DMS 273 treated with DMSO at 0.1 percent for 48 hours (cell line): ENCODE results near the gene A3GALT2.
A peak's percentile ranks its signal among the peaks of the same experiment; 100 is the strongest.

Source experiments
- DNase-seq: peaks from one replicate; lab custom pipeline; 2025; lab: John Stamatoyannopoulos, UW

Gene A3GALT2

DNA sequence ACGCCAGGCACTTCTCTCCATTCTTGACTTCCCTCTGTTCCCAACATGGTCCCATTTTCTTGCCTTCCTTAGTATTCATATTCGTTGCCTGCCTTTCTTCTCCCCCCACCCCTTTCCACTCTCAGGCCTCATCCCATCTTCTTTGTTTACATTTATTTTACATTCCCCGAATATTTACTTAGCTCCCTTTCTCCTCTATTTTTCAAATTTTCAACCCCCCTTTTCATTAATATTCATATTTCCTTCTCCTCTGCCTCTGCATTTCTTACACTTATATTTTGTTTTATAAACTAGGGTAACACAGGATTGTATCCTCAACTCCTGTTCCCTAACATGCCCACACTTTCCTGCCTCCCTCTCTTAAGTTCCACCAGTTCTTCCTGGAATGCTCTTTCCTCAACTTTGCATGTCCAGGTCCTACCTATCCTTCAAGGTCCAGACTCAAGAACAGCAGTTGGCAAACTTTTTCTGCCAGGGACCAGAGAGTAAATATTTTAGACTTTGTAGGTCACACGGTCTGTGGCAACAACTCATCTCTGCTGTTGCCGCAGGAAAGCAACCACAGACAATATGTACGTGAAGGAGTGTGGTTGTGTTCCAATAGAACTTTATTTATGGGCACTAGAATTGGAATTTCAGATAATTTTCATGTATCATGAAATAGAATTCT lies 29.8 kb upstream of the A3GALT2 start:
- DNase-seq = no peak

DNA sequence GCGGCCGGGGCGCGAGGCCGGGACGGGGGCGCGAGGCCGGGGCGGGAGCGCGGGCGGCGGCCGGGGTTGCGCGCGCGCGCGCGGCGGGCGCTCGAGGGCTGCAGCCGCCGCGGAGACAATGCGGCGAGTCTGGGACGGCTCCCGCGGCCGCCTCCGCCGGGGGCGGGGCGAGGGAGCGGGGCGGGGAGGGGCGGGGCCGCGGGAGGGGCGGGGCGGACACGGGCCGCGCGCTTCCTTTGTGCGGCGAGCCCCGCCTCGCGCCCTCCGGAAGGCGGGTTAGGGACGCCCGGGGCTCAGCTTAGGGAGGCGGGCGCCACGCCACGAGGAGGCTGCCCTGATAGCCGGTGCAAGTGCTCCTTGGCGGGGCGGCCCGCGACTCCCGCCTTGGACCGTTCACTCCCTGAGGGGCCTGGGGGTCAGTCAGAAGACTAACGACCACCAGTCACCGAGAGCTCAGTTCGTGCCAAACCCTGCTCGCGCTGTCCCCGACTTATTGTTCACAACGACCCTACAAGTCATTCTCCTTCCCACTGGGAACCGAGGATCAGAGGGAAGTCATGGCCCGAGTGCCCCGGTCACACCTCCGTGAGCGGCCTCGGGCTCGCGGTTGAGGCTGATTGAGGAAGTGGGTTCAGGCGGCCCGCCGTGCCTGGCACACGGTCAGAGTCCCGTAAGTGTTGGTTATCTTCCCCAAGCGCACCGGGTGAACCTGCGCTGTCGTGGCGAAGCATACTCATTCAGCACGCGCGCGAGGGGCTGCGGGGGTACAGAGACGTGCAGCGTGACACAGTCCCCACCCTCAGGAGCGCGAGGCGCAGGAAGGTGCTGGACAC lies 29.1 kb upstream of the A3GALT2 start:
- peak; percentile 58 for DNase-seq

DNA sequence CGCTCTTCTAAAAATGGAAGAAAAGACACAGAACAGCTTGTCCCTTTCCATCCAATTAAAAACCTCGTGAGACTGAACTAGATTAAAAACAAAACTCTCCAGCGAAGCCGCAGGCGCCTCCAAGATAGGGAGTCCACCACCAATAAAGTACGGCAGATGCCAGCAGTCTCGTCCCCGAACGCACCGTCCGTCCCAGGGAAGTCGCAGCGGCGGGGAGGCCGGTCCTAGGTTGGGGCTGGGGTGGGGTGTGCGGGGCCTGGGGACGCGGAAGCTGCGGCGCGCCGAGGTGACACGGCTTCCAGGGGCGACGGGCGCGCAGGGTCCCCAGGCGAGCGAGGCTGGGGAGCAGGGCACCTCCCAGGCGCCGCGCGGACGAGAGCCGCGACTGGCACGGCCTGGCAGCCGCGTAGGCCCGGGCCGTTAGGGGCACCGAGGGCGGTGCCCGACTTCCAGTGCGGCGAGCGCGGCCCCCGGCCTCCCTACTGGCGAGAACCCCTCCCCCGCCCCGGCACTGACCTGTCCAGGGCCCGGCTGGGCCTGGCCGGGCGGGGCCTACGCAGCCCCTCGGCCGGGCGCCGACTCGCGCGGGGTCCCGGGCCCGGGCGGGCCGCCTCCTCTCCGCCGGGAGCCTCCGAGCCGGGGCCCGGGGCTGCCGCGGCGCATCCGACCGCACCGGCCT lies 28.3 kb upstream of the A3GALT2 start:
- no peak for DNase-seq

DNA sequence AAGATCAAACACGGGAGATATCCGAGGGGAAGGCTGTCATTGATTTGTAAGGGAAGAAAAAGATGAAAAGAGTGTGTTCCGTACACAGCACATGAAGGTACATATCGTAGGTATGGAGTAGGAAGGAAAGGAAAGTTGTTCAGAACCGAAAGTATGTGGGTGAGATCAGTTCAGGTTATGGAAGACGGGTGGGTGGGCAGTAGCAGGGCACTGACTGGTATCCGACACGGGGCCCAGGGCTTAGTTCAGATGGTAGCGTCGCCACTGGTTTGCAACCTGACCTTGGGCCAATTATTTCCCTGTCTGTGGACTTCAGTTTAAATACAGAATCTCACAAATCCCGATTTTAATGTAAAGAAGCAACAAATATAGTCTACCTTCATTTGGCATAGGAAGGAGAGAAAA lies 27.8 kb upstream of the A3GALT2 start:
- DNase-seq = no peak

DNA sequence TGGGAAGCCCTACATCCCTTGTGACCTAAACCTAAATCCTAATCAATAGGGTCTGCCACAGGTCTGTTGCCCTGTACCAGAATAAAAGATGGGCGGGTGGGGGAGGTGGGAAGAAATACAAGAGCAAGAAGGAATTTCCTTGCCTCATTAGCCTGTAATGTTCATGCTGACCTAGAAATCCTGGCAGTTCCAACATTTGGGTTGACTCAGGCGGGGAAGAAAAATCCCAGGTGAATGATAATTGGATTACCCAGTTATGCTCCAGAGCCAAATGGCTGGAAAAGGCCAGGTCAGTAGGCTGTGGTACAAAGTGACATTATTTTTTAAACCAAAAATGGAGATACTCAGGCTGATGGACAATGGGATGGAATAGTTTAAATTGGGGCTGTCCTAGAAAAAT lies 27.3 kb upstream of the A3GALT2 start:
- DNase-seq = no peak

DNA sequence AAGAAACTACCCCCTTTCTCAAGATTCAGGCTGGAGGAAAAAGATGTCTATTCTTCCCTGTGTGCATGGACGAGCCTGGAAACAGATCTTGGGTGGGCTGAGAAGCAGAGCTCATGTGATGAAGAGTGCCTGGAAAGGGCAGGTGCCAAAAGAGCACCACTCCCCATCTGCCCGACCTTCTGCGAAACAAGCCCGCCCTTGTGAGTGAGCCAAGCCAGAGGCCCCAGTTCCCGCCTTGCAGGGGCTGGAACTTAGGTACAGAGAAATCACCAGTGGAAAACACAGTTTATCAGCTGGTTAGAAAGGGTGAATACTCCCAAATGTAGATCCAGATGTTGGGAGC lies 26.7 kb upstream of the A3GALT2 start:
- peak; percentile 45 for DNase-seq

DNA sequence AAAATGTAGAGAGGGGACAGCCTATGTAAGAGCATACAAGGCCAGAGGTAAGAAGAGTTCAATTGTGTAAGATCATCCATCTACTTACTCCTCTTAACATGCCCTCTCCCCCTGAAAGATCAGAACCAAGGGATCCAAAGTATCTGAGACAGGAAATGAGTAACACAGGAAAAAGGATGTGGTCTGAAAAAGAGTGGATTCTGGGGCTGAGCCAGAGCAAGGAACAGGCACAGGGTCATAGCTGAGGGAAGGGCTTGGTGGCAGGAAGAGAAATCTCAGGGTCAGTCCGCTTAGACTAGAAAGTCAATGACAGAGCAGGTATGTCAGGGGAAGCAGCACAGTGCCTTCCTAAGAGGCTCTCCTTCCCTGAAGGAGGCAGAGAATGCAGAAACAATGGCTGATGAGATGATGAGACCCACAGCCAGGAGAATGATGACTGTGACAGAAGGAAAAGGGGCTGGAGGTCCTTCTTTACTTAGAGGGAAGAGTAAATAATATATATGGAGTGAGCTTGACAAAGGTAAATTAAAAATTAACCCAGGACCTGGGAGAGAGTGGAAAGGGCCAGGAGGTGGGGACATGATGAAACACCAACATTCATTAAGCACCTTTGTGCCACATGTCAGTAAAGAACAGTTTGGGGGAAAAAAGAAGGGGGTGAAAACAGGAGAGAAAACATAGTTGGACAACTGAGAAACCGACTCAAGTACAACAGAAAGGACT lies 26.2 kb upstream of the A3GALT2 start:
- no peak for DNase-seq

DNA sequence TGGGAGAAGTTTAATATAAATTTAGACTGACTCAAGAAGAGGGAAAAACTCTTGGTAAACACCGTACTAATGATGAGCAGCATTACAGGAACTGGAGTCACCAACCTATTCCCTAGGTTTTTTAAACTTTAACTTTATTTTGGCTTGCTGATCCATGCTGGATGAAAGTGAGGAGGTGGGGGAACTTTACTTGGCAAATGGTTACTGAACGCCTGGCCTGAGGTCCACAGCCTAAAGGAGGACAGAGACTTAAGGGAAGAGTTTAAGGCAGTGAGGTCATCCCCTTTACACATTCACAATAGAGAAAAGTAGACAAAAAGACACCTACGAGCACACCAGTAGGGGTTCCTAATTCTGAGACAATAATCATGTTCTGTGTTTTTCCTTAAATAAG lies 25.6 kb upstream of the A3GALT2 start:
- DNase-seq = no peak

DNA sequence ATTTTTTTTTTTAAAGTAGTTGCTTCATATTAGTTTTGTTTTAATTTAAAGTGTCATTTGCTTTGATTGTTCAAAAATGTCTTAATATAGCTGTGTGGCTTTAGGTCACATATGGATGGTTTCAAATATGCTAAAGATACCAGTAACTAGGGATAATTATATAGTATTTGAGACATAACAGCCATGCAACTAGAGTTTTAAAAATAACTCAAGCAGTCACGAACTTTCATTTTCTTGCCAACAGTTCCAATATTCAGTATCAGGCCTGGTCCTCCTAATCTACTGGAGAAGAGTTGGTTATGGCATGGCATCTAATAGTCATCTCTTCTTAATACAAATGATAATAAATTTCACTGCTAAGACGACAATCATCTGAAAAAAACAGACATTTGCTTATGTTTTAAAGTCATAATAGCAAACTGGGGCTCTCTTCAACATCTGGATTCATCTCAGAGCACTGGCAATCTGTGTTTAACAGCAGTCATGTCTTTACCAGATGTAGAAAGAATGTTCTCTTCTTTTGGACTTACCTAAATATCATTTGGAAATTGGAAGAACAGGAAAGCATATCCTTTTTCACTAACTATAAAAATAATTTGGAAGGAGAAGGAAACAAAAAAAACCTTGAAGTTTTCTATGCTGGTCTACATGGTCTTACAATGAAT lies 24.1 kb upstream of the A3GALT2 start:
- DNase-seq = no peak

DNA sequence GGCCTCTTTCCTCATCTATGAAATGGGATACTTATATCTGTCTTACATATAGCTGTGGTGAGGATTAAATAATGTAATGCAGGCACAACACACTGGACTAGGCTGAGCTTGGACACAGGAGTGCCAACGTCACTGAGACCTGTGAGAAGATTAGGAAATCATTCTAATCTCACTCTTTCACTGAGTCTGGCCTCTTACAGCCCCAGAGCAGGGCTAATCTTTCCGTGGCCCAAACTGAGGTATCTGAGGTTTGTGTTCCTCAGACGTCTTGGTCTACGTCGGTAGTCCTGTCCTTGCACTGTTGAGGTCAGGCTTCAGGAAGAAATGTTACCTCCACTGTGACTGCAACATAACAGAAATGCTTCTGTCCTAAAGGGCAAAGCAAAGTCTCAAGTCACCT lies 22.6 kb upstream of the A3GALT2 start:
- no peak for DNase-seq

DNA sequence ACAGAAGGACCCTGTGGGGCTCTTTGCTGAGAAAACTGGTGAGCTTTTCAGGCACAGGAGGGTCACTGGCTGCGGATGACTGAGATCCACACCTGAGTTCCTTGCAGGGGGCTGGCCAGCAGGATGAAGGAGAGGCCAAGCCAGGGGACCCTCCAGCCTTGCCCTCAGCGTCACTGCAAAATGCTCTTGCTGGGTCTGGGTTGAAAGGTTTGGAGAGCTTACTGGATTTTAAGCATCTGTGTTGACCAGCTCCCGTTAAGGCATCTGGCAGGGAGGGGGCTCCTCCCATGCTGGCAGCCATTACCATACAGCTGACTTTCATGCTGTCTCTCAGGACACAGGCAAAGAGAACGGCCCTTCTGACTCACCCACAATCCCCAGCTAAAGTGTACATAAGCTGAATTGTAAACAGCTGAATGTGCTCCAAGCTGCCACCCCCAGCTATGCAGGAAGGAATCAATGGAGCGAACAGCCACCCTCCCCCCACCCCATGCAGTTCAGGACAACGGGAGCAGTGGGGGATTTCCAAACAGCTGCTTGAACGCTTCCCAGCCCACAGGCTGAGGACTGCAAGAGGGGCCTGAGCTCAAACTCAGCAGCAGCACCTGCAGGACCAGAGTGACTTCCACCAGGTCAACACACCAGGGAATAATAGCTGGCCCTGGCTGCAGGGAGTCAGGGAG lies 21.3 kb upstream of the A3GALT2 start:
- DNase-seq = peak; percentile 78

DNA sequence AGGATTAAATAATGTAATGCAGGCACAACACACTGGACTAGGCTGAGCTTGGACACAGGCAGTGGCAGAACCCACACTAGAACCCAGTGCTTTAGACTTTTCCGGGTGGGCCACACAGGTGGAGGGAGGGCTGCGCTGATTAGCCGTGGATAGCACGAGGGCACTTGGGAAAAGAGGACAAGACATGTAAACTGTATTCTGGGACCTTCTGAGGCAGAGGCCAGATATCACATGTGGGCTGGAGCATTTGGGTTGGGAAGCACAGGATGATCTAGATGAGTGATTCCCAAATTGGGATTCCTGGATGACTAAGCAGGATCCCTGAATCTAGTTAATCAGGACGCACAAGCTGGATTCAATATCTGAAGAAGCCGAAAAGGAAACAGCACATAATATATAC lies 20.3 kb upstream of the A3GALT2 start:
- DNase-seq = no peak

DNA sequence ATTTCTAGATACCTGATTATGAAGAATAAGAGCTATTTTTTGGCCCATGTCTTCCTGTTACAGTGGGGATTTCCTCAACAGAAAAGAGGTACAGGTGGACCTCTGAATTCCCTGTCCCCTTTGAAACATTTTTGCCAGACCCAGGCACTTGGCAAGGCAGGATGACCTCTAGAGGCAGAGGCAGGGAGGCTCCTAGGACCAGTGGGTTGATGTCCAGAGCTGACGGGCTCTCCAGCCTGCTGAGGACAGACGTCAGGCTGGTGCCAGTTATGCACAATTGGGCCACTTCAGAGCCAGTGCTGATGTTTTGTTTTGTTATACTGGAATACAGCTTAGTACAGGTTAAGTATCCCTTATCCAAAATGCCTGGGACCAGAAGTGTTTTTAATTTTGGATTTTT lies 18.5 kb upstream of the A3GALT2 start:
- no peak for DNase-seq

DNA sequence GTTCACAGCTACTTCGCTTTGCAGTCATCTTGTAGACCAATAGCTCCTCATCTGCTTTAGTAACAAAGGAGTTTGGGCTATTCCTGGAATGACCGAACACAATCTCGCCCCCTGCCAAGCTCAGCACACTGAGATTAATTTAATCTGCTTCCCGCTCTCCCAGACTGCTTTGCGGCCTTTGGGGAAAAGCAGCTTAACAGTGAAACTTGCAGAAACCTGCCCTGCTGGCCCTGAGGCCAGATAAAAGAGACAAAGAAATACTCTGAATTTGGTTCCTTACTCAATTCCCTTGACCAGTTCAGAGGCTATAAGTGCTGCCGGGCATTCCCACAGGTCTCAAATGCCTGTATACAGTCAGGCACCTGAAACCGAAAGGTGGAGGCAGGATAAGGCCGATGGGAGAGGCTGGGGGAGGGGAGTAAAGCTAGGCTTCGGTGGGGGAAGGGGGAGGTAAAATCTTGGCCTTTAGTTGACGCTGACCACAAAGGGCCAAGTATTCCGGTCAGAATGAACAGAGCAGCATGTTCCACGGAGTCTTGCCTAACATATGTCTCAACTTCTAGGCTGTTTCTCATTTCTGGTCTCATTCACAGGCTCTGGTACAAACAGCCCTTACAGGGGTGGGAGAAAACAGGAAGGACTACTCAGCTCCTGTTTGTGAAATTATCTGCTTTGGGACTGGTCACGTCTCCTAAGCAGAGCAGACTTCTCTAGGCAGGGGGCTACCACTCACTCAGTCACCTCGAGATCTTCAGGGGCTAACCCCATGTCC lies 17.7 kb upstream of the A3GALT2 start:
- peak; percentile 74 for DNase-seq

DNA sequence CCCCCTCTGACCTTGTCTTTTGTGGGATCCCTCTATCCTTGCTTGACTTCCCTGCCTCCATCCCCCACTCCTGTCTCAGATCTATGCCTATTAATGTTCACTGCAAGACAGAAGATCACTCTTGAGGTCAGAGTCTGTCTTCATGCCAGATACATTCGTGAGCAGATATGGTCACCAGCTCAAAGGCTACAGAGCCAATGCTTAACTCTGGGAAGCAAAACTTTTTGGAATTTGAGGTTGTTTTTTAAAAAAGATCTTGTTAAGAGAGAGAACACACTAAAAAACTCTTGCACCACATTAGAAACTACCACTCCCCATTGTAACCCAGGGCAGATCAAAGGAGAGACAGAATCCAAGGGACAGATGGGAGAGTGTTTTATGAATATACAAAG lies 17.1 kb upstream of the A3GALT2 start:
- DNase-seq = no peak

DNA sequence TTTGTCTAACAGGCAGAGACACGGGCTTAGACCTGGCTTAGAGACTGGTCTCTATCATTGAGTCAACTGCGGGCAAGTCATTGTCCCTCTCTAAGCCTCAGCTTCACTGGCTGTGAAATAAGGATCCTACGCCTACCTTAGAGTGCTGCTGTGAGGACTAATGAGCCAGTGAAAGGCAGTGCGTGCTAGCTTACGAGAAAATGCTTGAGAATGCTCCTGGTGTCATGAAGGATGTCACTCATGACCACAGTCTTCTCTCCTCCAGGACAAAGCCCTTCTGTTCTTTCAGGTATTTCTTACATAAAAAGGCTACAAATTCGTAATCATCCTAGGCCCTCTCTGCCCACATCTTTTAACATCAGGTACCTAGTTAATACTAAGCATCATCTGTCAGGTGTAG lies 16.5 kb upstream of the A3GALT2 start:
- no peak for DNase-seq

DNA sequence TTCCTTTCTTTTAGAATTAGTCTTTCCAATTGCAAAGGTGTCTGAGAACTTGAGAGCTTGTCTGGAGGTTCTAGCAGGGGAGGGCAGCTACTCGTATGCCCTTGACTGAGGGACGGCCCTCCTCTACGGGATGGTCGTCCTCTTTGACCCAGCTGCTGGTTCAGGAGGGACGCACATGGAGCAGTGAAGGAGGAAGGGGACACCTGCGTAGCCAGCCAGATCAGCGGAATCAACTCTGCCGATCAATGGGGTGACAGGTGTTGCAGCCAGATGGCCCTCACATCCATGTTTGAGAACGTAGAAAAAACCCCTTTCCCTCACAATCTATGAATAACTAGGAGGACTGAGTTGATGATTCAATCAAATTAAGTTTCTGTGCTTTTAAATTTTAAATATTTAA lies 15.7 kb upstream of the A3GALT2 start:
- peak; percentile 66 for DNase-seq

DNA sequence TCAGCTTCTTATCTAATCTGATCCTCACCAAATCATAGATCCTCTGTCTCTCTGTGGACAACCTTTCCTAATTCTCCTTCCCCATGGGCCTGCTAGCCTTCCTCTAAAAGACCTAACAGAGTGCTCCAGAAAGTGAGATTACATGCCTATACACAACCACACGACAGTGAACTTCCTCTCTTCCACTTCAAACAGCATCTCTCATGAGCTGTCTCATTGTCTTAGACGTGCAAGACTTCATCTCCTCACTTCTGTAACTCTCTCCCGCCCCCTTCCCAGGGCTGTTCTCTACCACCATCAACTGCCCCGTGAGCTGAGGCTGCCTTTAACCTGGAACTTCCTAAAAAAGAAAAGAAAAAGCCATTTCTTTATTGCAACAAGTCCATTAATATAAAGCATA lies 14.1 kb upstream of the A3GALT2 start:
- no peak for DNase-seq

DNA sequence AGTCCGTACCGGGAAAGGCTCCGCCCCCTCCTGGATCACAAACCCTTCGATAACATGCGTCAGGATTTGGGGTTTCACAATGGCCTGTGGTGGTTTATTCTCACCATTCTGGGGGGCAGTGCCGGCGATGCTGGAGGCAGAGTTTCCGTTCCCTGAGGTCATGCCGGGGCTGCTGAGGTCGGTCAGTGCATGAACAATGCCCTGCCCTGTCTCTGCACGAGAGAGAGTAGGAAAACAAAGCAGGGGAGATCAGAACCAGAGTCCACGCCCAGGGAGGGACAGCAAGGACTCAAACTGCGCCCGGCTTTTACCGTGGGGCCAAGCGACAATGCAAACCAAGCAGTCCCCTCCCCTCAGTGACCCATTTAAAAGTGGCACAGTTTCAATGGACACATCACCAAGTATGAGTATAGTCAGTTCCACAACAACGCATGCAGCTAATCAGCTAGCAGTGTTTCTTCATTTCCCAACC lies 13.2 kb upstream of the A3GALT2 start:
- DNase-seq = no peak

DNA sequence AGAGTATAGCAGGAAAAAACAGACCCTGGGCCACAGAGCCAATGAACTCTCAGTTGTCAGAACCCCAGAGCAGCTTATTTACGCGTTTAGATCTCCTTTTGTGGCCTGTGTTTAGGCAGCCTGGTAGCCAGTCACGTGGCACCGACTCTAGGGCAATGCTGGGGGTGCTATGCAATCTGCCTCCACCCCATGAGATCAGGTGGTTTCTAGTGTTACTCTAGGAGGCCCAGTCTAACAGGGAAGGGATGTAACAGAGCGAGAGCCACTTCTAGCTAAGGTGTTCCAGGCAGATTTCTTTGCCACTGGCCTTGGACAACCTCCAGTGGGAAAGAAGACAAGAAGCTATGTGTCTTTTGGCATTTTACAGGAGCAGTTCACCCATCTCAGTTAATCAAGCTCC lies 12.0 kb upstream of the A3GALT2 start:
- DNase-seq = no peak

DNA sequence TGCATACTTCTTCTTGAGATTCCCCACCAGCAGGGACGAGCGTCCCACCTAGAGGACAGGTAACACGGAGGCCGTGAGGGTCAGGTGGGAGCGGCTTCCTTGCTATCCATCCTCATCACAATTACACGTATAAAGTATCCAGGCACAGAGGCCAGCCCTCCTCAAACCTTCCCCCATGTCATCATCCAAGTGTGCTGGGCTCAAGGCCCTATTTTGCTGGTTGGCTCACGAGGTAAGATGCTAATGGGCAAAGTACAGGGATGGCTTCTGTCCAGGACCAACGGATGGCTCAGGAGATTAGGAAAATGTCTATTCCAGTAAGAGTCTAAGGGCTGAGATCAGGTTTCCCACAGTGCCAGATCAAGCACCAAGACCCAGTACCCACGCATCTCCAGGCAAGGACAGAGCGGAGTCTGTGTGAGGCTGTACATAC lies 11.5 kb upstream of the A3GALT2 start:
- DNase-seq = no peak
